ENCODE data around the gene PXDC1. TPM values are rescaled to one million over a fixed set of nuclear protein-coding genes. Genes with fewer than 3 reads are reported as not detected.
"Not testable (repeated sequence)": the region's sequence is repeated elsewhere in the genome, so short reads cannot be mapped to it uniquely, and the experiment has no call there.

Gene PXDC1
- total RNA-seq, 1 experiment from 2014 or later, result 59.0 TPM

- DNase-seq (ENCODE audit: low read depth, low spot score), result no peak
- in situ Hi-C loops (cut with HindIII; ENCODE audit: low pct_unique_long_range_greater_than_20kb, low sequenced_read_pairs), result no loop called here
These were observed 26.1 kb downstream of the PXDC1 start for GRCh38 chr6:3725145-3726047.

GRCh38 chr6:3724451-3725144, 26.9 kb downstream of the PXDC1 start:
- no peak for DNase-seq (ENCODE audit: low read depth, low spot score)
- in situ Hi-C loops (cut with HindIII; ENCODE audit: low pct_unique_long_range_greater_than_20kb, low sequenced_read_pairs), result loop anchor here (25.0 kb wide), 1 partner anchor 437 kb away; no protein-coding TSS in a partner anchor

GRCh38 chr6:3723966-3724365, 27.5 kb downstream of the PXDC1 start:
- DNase-seq (ENCODE audit: low read depth, low spot score), result no peak
- in situ Hi-C loops (cut with HindIII; ENCODE audit: low pct_unique_long_range_greater_than_20kb, low sequenced_read_pairs), result loop anchor here (25.0 kb wide), 1 partner anchor 437 kb away; no protein-coding TSS in a partner anchor

DNA sequence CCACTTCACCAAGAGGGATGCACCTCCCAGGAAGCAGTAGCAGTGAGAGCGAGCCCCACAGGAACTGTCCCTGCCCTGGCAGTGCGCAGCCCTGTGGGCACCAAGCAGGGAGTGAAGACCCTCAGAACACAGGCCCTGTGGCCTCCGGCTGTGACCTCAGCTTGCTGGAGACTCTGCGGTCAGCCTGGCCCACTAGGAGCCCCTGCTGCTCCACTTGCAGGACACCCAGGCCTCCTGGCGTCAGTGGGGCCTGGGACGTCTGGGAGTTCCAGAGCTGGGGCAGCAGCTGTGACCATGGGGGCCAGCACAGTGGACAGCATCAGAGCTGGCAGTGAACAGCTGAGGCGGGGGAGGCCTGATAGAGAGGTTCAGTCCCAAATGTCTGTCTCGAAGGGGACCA, 28.3 kb downstream of the PXDC1 start:
- in situ Hi-C loops (cut with HindIII; ENCODE audit: low pct_unique_long_range_greater_than_20kb, low sequenced_read_pairs), result loop anchor here (25.0 kb wide), 1 partner anchor 436 kb away; no protein-coding TSS in a partner anchor
- DNase-seq (ENCODE audit: low read depth, low spot score), result no peak

GRCh38 chr6:3722785-3723184, 28.7 kb downstream of the PXDC1 start:
- in situ Hi-C loops (cut with HindIII; ENCODE audit: low pct_unique_long_range_greater_than_20kb, low sequenced_read_pairs), result loop anchor here (25.0 kb wide), 1 partner anchor 435 kb away; no protein-coding TSS in a partner anchor
- no peak for DNase-seq (ENCODE audit: low read depth, low spot score)

- in situ Hi-C loops (cut with HindIII; ENCODE audit: low pct_unique_long_range_greater_than_20kb, low sequenced_read_pairs), result loop anchor here (25.0 kb wide), 1 partner anchor 435 kb away; no protein-coding TSS in a partner anchor
- no peak for DNase-seq (ENCODE audit: low read depth, low spot score)
These were observed 29.5 kb downstream of the PXDC1 start for GRCh38 chr6:3721810-3722621.

- in situ Hi-C loops (cut with HindIII; ENCODE audit: low pct_unique_long_range_greater_than_20kb, low sequenced_read_pairs), result loop anchor here (25.0 kb wide), 1 partner anchor 433 kb away; no protein-coding TSS in a partner anchor
These were observed 30.7 kb downstream of the PXDC1 start for GRCh38 chr6:3720770-3721169.

GRCh38 chr6:3719462-3720308, 31.8 kb downstream of the PXDC1 start:
- DNase-seq (ENCODE audit: low read depth, low spot score), result no peak
- in situ Hi-C loops (cut with HindIII; ENCODE audit: low pct_unique_long_range_greater_than_20kb, low sequenced_read_pairs), result loop anchor here (25.0 kb wide), 1 partner anchor 432 kb away; no protein-coding TSS in a partner anchor

More at GRCh38 chr6:3720770-3721169, 30.7 kb downstream of the PXDC1 start:
- not testable (repeated sequence) for DNase-seq (ENCODE audit: low read depth, low spot score)

DNA sequence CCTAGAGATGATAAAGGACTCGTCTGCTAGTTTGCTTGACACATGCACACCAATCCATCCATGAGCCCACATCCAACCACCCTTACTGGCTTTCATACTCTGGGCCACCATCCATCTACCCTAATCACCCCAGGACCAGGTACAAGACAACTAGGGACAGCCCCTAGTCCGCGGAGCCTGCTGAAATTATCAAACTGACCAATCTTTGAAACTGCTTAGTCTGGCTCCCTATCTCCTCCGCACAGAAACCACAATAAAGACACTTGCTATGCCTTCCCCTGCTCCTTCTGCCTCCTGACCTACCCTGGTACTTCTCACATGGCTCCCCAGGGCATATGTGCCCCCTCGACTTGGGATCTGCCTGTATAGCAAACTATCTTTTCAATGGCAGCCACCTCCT, 33.1 kb downstream of the PXDC1 start:
- DNase-seq (ENCODE audit: low read depth, low spot score), result no peak
- in situ Hi-C loops (cut with HindIII; ENCODE audit: low pct_unique_long_range_greater_than_20kb, low sequenced_read_pairs), result loop anchor here (25.0 kb wide), 1 partner anchor 431 kb away; no protein-coding TSS in a partner anchor

DNA sequence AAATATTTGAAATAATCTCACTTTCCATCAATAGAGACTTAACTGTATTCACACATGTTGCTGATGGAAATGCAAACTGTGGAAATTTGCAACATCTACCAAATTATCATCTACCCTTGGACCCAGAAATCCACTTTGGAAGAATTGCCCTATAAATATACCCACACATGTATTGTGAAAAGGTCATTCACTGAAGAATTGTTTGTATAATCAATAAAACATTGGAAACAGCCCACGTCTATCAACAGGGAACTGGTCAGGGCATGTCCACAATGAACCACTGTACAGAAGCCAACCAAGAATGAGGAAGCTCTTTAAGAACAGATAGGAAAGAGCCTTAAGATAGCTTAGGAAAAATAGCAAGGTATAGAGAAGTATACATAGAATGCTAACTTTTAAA, 36.2 kb downstream of the PXDC1 start:
- no peak for DNase-seq (ENCODE audit: low read depth, low spot score)
- in situ Hi-C loops (cut with HindIII; ENCODE audit: low pct_unique_long_range_greater_than_20kb, low sequenced_read_pairs), result loop anchor here (25.0 kb wide), 1 partner anchor 428 kb away; no protein-coding TSS in a partner anchor

DNA sequence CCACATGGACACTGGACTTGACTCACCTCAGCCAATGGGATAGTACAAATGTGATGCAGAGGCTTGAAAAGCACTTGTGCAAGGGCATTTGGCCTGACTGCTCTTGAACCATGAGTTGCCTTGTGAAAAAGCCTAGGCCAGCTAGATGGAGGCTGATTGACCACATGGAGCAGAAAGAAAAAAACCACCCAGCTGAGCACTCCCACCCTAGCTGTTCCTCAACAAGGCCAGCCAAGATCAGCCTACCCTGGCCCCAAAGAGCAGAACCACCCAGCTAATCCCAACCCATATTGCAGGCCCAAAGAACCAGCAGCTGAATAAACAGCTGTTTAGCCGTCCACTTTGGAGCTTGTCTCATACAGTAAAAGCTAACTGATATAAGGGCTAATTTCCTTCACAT, 36.7 kb downstream of the PXDC1 start:
- DNase-seq (ENCODE audit: low read depth, low spot score), result no peak
- in situ Hi-C loops (cut with HindIII; ENCODE audit: low pct_unique_long_range_greater_than_20kb, low sequenced_read_pairs), result loop anchor here (25.0 kb wide), 1 partner anchor 427 kb away; no protein-coding TSS in a partner anchor

DNA sequence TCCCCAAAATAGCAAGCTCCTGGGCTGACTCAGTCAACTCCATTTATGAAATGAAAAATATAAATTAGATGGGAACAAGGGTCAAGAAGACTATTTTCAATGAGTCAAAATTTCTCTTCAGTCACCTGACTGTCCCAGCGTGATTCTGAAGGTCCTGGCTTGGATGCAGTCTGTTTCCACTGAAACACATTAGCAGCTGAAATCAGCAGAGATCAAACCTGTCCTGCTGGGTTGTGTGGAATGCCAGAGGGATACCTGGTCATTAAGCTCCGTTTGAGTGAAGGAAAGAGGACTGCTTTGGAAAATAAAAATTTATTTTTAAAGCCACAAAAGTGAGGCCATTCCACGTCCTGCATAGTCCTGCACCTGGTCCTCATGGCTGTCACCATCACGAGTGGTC, 37.4 kb downstream of the PXDC1 start:
- in situ Hi-C loops (cut with HindIII; ENCODE audit: low pct_unique_long_range_greater_than_20kb, low sequenced_read_pairs), result loop anchor here (25.0 kb wide), 1 partner anchor 427 kb away; no protein-coding TSS in a partner anchor
- no peak for DNase-seq (ENCODE audit: low read depth, low spot score)

- in situ Hi-C loops (cut with HindIII; ENCODE audit: low pct_unique_long_range_greater_than_20kb, low sequenced_read_pairs), result loop anchor here (25.0 kb wide), 1 partner anchor 426 kb away; no protein-coding TSS in a partner anchor
- no peak for DNase-seq (ENCODE audit: low read depth, low spot score)
These were observed 38.5 kb downstream of the PXDC1 start for GRCh38 chr6:3712827-3713665.

GRCh38 chr6:3711776-3712175, 39.7 kb downstream of the PXDC1 start:
- no peak for DNase-seq (ENCODE audit: low read depth, low spot score)
- in situ Hi-C loops (cut with HindIII; ENCODE audit: low pct_unique_long_range_greater_than_20kb, low sequenced_read_pairs), result loop anchor here (25.0 kb wide), 1 partner anchor 424 kb away; no protein-coding TSS in a partner anchor

GRCh38 chr6:3710403-3710802, 41.1 kb downstream of the PXDC1 start:
- in situ Hi-C loops (cut with HindIII; ENCODE audit: low pct_unique_long_range_greater_than_20kb, low sequenced_read_pairs), result loop anchor here (25.0 kb wide), 1 partner anchor 423 kb away; no protein-coding TSS in a partner anchor

More at GRCh38 chr6:3710403-3710802, 41.1 kb downstream of the PXDC1 start:
- DNase-seq (ENCODE audit: low read depth, low spot score), result no peak
